Occipital lobe (tissue), 2 donors: Measurements from ENCODE around the gene MRGPRD. TPM values are rescaled to one million over a fixed set of nuclear protein-coding genes. Genes with fewer than 3 reads are reported as not detected.
"Not testable (repeated sequence)": the region's sequence is repeated elsewhere in the genome, so short reads cannot be mapped to it uniquely, and the experiment has no call there.

ENCODE experiments used
- DNase-seq: peaks from one replicate; lab custom pipeline; 2025; lab: John Stamatoyannopoulos, UW
- total RNA-seq: library from RNA; depleted of rRNA; stranded (reverse); fragments of >200 nt; gene quantifications from one replicate; pipeline ENCODE4 v1.2.3, GENCODE V29; 2014

Gene MRGPRD
- total RNA-seq, 1 donor from 2014 or later = not detected

DNA sequence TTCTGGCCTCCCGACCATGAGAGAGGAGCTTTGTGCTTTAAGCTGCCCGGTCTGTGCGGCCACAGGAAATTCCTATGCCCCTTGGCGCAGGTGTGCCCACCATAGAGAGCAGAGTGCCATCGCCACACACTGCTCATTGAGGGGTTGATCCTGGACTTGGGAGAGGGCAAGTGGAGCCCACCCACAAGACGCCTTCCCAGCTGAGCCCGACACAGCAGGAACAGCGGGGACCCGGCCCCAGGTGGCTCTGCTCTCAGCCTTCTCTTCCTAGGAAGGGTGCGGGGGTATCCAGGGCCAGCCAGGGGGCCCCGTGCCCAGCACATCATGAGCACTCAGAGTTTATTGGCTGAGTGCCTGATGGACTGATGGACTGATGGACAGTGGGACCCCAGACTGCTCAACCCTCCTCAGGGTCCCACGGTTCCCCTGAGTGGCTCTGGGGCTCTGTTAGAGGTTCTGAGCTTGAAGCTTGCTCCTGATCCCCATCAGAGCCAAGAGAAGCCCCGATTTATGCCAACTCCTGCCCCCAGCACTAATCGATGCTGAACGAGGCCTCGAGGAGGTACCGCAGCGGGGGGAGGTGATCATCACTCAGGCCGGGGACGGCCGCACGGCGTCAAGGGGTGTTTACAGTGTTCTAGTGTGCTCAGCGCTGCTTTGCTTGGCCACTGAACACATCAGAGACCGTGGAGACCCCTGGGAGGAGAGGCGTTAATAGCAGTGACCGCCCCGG, 13.5 kb upstream of the MRGPRD start:
- DNase-seq = no peak

DNA sequence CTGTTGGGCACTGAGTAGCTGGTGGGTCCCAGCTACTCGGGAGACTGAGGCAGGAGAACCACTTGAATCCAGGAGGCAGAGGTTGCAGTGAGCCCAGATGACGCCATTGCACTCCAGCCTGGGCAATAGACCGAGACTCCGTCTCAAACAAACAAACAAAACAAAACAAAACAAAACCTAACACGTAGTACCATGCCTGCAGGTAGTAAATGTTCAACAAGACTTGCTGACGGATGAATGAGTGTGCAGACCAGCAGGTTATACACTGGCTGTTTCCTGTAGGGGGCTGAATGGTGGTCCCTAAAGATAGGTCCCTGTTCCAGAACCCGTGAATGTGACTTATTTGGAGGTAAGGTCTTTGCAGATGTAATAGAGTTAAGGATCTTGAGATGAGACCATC, 12.8 kb upstream of the MRGPRD start:
- no peak for DNase-seq

- no peak for DNase-seq
These were observed 12.0 kb upstream of the MRGPRD start for GRCh38 chr11:68992743-68993255.

DNA sequence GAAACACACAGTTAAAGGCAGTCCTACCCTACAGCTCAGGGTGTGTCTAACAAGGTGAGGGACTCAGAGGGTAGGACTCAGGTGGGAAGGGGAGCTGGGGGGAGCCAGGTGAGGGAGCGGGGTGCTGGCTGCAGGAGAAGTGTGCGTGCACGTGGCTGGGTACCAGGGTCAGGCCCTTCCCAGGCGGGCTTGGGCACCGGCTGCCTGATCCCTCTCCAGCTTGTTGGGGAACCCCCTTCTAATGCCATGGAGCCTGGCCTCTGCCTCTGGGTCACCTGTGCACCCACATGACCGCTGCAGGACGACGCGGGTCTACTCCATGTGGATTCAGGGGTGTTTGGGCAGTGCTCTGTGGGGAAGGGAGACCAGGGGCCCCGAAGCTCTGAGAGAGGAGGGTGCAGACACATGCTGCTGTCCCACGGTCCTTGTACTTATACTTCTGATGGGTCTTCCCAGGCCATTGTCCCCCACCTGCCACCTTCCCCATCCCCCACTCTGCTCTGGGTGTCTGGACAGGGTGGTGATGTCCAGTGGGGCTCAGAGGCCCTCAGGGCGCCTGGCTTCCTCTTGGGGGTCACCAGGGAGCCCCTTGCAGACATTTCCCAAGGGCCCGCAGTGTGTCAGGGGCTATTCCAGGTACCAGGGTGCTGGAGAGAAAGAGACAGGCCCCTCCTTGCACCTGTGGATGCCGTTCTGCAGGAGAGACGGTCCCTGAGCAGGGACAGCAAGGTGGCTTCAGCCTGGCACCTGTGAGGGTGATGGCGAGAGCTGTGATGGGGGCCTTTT, 10.4 kb upstream of the MRGPRD start:
- no peak for DNase-seq

DNA sequence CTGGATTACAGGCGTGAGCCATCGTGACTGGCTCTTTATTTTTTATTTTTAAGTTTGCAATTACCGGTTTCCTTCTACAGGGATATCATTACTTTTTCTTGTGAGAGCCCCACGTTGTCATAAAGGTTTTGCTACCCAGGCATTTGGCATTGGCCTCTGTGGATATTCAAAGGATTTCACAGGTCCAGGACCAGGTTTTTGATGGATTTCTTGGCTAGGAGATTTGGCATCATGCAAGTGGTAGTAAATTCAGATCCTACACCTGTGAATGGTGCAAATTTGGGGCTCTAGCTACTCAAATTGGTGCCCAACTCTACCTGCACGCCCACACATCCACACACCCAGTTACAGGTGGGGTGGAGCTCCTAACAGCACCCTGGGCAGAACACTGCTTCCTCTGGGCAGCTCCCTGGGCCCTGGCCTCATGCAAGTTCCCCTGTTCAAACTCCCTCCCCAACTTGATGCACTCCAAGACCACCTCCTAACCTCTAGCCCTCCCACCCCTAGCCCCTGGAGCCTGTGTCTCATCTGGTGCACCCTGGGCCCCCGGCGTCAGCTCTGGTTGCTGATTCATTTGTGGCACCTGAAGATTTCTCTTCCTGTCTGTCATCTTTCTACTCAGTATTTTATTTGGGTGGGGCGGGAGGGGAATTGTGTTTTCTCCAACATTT, 9.3 kb upstream of the MRGPRD start:
- no peak for DNase-seq

DNA sequence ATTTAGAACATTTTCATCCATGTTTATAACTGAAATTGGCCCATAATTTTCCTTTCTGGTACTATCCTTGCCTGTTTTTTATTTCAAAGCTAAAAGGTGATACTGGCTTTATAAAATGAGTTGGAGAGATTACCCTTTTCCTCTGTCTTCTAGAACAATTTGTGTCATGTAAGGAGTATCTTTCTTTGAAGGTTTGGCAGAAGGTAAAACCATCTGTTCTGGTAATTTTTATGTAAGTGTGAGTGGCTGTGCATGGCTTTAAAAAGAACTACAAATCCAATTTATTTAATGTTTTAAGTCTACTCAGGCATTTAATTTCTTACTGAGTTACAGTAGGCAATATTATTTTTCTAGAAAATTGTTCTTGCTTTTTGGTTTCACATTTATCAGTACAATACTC, 7.7 kb upstream of the MRGPRD start:
- DNase-seq = no peak

DNA sequence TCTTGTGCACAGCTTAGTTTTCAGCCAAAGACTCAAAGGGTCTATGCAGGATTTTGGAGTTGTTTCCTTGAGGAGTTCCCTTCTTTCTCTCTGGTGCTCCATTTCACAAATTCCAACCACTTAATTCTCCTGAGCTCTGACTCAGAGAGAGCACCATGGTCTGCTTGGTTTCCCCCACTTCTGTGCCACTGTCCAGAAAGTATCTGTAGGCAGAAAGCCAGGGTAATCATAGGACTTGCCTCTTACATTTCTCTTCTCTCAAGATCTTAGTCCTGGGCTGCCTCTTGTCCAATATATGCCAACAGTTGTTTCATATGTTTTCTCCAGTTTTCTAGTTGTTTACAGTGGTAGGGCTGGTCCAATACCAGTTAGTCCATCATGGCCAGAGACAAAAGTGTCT, 6.4 kb upstream of the MRGPRD start:
- no peak for DNase-seq

GRCh38 chr11:68983801-68984200, 3.0 kb upstream of the MRGPRD start:
- DNase-seq = no peak

GRCh38 chr11:68982134-68982533, 1.3 kb upstream of the MRGPRD start:
- no peak for DNase-seq

- DNase-seq = no peak
These were observed 633 bp downstream of the MRGPRD start for GRCh38 chr11:68979931-68980775.

- DNase-seq = no peak
These were observed 1.7 kb downstream of the MRGPRD start for GRCh38 chr11:68978931-68979594.

DNA sequence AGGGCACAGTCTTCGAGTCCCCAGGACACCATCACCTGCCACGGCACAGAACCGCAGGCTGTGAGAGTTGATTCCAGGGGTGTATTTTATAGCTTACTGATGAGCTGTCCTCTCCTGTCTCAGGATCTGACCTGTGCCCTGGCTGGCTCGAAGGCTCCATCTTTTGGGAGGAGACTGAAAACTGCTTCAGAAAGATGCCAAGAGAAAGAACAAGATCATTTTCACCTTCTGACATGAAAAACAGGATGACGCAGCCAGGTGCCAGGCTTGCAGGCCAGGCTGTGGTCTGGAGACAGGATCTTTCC, 2.2 kb downstream of the MRGPRD start:
- no peak for DNase-seq

- no peak for DNase-seq
These were observed 2.8 kb downstream of the MRGPRD start for GRCh38 chr11:68977781-68978625.

DNA sequence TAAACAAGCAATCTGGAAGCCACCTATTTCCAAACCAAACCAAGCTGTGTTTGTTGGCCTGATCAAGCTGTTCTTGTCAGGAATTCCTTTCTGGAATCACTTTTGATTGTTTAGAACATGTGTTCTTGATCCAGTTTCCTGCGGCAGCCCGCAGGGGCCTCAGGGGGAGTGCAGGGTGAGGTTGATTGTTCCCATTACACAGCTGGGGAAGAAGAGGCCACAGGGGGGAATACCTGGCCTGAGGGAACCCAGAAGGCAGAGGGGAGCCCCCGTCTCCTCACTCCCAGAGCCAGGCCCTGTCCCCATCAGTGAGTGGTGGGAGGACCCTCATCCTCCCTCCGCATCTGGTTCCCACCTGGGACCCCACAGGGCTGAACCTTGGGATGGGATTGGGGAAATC, 4.2 kb downstream of the MRGPRD start:
- DNase-seq = no peak

GRCh38 chr11:68976095-68976494, 4.7 kb downstream of the MRGPRD start:
- no peak for DNase-seq

- DNase-seq = no peak
These were observed 6.2 kb downstream of the MRGPRD start for GRCh38 chr11:68974421-68975194.

GRCh38 chr11:68973706-68974105, 7.1 kb downstream of the MRGPRD start:
- not testable (repeated sequence) for DNase-seq

DNA sequence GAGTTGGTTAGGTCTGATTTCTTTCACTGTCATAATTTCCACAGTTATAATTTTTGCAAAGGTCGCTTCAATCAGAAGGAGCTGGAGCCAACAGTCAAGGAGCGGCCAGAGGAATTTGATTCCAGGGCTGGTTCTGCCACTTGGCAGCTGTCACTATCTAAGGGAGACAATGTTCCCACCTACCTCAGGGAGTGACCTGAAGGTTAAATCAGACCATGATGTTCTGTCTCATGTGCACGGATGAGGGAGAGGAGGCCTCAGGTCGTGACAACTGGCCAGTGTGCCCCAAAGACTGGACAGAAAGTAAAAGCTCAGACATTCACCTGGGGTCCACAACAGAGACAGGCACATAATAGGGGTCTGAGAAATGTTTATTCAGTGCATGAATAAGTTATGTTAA, 7.6 kb downstream of the MRGPRD start:
- no peak for DNase-seq

- DNase-seq = no peak
These were observed 9.7 kb downstream of the MRGPRD start for GRCh38 chr11:68970921-68971636.
